Nephron (organoid): ENCODE measurements around the gene LIPA.
A peak's percentile ranks its signal among the peaks of the same experiment; 100 is the strongest.

ENCODE experiments used
- H3K27ac Mint-ChIP-seq, 3 experiments: 2 replicates each; pipeline ENCODE4 v1.8.0; 2020; ENCODE audit warnings: mixed read lengths in 3 of 3, mild to moderate bottlenecking in 2 of 3, moderate library complexity in 1 of 3
- H3K27me3 Mint-ChIP-seq: 2 replicates; pipeline ENCODE4 v1.8.0; 2021; ENCODE audit warnings: low read depth, mild to moderate bottlenecking, moderate library complexity, mixed read lengths
- H3K36me3 Mint-ChIP-seq: 2 replicates; pipeline ENCODE4 v1.8.0; 2020; ENCODE audit warnings: low read depth, mixed read lengths
- H3K4me1 Mint-ChIP-seq: 2 replicates; pipeline ENCODE4 v1.8.0; 2020; ENCODE audit warnings: mixed read lengths
- H3K4me3 Mint-ChIP-seq, 3 experiments: 2 replicates each; pipeline ENCODE4 v1.8.0; 2020; ENCODE audit warnings: mild to moderate bottlenecking in 3 of 3, mixed read lengths in 3 of 3, moderate library complexity in 2 of 3
- H3K9me3 Mint-ChIP-seq: 2 replicates; pipeline ENCODE4 v1.8.0; 2020; ENCODE audit warnings: mixed read lengths
- CTCF ChIP-seq, 3 experiments: fragments of 200-600 bp; sonication (generic); IDR thresholded peaks; one replicate each; pipeline ENCODE4 v1.5.0; 2021; ENCODE audit warnings: antibody characterized with exemption in 3 of 3; ENCODE audit not compliant: unreplicated experiment in 3 of 3

The LIPA gene

GRCh38 chr10:89251409-89252224, at the start of gene LIPA:
Gene LIPA (minus strand): TSS chr10:89251775. CDS start chr10:89247648, 4,127 bp downstream.
- H3K4me3 Mint-ChIP-seq: peak within 1 kb of the TSS; percentile 85 to 88 (median 88)
- H3K27me3 Mint-ChIP-seq: no peaks in the 10 kb centered on the region
- H3K9me3 Mint-ChIP-seq: peaks cover 6% of the 10 kb centered on the region
- peaks cover 5% of the 10 kb centered on the region for H3K4me1 Mint-ChIP-seq
- TF ChIP-seq CTCF (IDR thresholded peaks at IDR 0.05; ENCODE audit: unreplicated experiment in 3 of 3): no peak
- H3K27ac Mint-ChIP-seq: no peak within 1 kb of the TSS
- no peaks in the 10 kb centered on the region for H3K36me3 Mint-ChIP-seq

- Mint-ChIP-seq H3K27ac (peak overlapping the region; percentile 94 to 99 (median 99)), H3K36me3 (peaks cover 8% of the 10 kb centered on the region), H3K27me3 (no peaks in the 10 kb centered on the region), H3K4me1 (peaks cover 38% of the 10 kb centered on the region), H3K9me3 (peaks cover 9% of the 10 kb centered on the region), H3K4me3 (peak overlapping the region in 2 of 3 experiments; percentile 81 to 84)
- no peak for TF ChIP-seq CTCF (IDR thresholded peaks at IDR 0.05; ENCODE audit: unreplicated experiment in 3 of 3)
Measured at GRCh38 chr10:89301232-89301631, 49.7 kb upstream of the LIPA start.

- Mint-ChIP-seq H3K4me1 (peaks cover 39% of the 10 kb centered on the region), H3K27me3 (no peaks in the 10 kb centered on the region), H3K36me3 (peaks cover 8% of the 10 kb centered on the region), H3K27ac (peak overlapping the region in 1 of 3 experiments; percentile 99), H3K4me3 (no peak overlapping the region), H3K9me3 (peaks cover 9% of the 10 kb centered on the region)
- no peak for TF ChIP-seq CTCF (IDR thresholded peaks at IDR 0.05; ENCODE audit: unreplicated experiment in 3 of 3)
Measured at GRCh38 chr10:89299031-89299430, 47.5 kb upstream of the LIPA start.

- Mint-ChIP-seq H3K36me3 (peaks cover 8% of the 10 kb centered on the region), H3K4me1 (peaks cover 26% of the 10 kb centered on the region), H3K4me3 (no peak overlapping the region), H3K9me3 (peaks cover 9% of the 10 kb centered on the region), H3K27ac (no peak overlapping the region), H3K27me3 (no peaks in the 10 kb centered on the region)
- no peak for TF ChIP-seq CTCF (IDR thresholded peaks at IDR 0.05; ENCODE audit: unreplicated experiment in 3 of 3)
Measured at GRCh38 chr10:89297791-89298190, 46.2 kb upstream of the LIPA start.

GRCh38 chr10:89297356-89297755, 45.8 kb upstream of the LIPA start:
- no peak for TF ChIP-seq CTCF (IDR thresholded peaks at IDR 0.05; ENCODE audit: unreplicated experiment in 3 of 3)
- Mint-ChIP-seq H3K4me3 (no peak overlapping the region), H3K36me3 (peaks cover 8% of the 10 kb centered on the region), H3K27ac (no peak overlapping the region), H3K27me3 (no peaks in the 10 kb centered on the region), H3K4me1 (peaks cover 22% of the 10 kb centered on the region), H3K9me3 (peaks cover 9% of the 10 kb centered on the region)

GRCh38 chr10:89296220-89296648, 44.7 kb upstream of the LIPA start:
- Mint-ChIP-seq H3K4me3 (no peak overlapping the region), H3K36me3 (peaks cover 8% of the 10 kb centered on the region), H3K27me3 (no peaks in the 10 kb centered on the region), H3K27ac (peak overlapping the region in 2 of 3 experiments; percentile 48 to 52), H3K9me3 (peaks cover 9% of the 10 kb centered on the region), H3K4me1 (peaks cover 11% of the 10 kb centered on the region)
- no peak for TF ChIP-seq CTCF (IDR thresholded peaks at IDR 0.05; ENCODE audit: unreplicated experiment in 3 of 3)
